Astrocyte (in vitro differentiated cells and primary cell): Measurements from ENCODE around the gene SNX13. TPM values are rescaled to one million over a fixed set of nuclear protein-coding genes. Genes with fewer than 3 reads are reported as not detected.

Experiments
- DNase-seq: peaks from one replicate; pipeline ENCODE4 v3.0.0-alpha.2; 2010; ENCODE audit warnings: low read depth
- FAIRE-seq: peaks from 2 replicates; lab custom pipeline; 2011; peaks lifted over from hg19 to GRCh38; lab: Jason Lieb, UNC
- H2AFZ ChIP-seq: 2 replicates; pipeline ENCODE4 v1.6.0; 2012; ENCODE audit warnings: low read depth, low read length, inconsistent platforms
- H3K27ac ChIP-seq: 2 replicates; pipeline ENCODE4 v1.5.1; 2011; ENCODE audit warnings: low read depth, low read length, inconsistent platforms
- H3K27me3 ChIP-seq: 2 replicates; pipeline ENCODE4 v1.6.0; 2011; ENCODE audit warnings: low read length, inconsistent platforms; ENCODE audit not compliant: insufficient read depth
- H3K36me3 ChIP-seq: 2 replicates; pipeline ENCODE4 v1.5.1; 2011; ENCODE audit warnings: low read length, inconsistent platforms; ENCODE audit not compliant: insufficient read depth
- H3K4me1 ChIP-seq: 2 replicates; pipeline ENCODE4 v1.5.1; 2011; ENCODE audit warnings: low read length, inconsistent platforms; ENCODE audit not compliant: insufficient read depth
- H3K4me2 ChIP-seq: 2 replicates; pipeline ENCODE4 v1.6.0; 2012; ENCODE audit warnings: low read length, inconsistent platforms
- H3K4me3 ChIP-seq: 2 replicates; pipeline ENCODE4 v1.5.1; 2011; ENCODE audit warnings: low read depth, mild to moderate bottlenecking, low read length, inconsistent platforms; ENCODE audit not compliant: insufficient read depth
- H3K79me2 ChIP-seq: 2 replicates; pipeline ENCODE4 v1.6.0; 2012; ENCODE audit warnings: mild to moderate bottlenecking, low read length, inconsistent platforms; ENCODE audit not compliant: insufficient read depth
- H3K9ac ChIP-seq: 2 replicates; pipeline ENCODE4 v1.6.0; 2012; ENCODE audit warnings: mild to moderate bottlenecking, low read length, inconsistent platforms
- H3K9me3 ChIP-seq: 2 replicates; pipeline ENCODE4 v1.5.1; 2012; ENCODE audit warnings: low read depth, mild to moderate bottlenecking, low read length, inconsistent platforms; ENCODE audit not compliant: insufficient read depth
- H4K20me1 ChIP-seq: 2 replicates; pipeline ENCODE4 v1.6.0; 2012; ENCODE audit warnings: low read length, inconsistent platforms; ENCODE audit not compliant: insufficient read depth
- H3K27ac Mint-ChIP-seq: one replicate; pipeline ENCODE4 v1.8.0; 2021; ENCODE audit warnings: mild to moderate bottlenecking, mixed read lengths; ENCODE audit not compliant: unreplicated experiment
- H3K27me3 Mint-ChIP-seq: one replicate; pipeline ENCODE4 v1.8.0; 2021; ENCODE audit warnings: low read depth, mixed read lengths; ENCODE audit not compliant: unreplicated experiment
- H3K36me3 Mint-ChIP-seq: one replicate; pipeline ENCODE4 v1.8.0; 2021; ENCODE audit warnings: low read depth, mixed read lengths; ENCODE audit not compliant: unreplicated experiment
- H3K4me1 Mint-ChIP-seq: one replicate; pipeline ENCODE4 v1.8.0; 2021; ENCODE audit warnings: low read depth, mixed read lengths; ENCODE audit not compliant: unreplicated experiment
- H3K4me3 Mint-ChIP-seq: one replicate; pipeline ENCODE4 v1.8.0; 2021; ENCODE audit warnings: mild to moderate bottlenecking, moderate library complexity, mixed read lengths; ENCODE audit not compliant: unreplicated experiment
- H3K9me3 Mint-ChIP-seq: one replicate; pipeline ENCODE4 v1.8.0; 2021; ENCODE audit warnings: mild to moderate bottlenecking, mixed read lengths; ENCODE audit not compliant: unreplicated experiment
- CTCF ChIP-seq: IDR thresholded peaks from 2 replicates; pipeline ENCODE4 v1.5.1; 2011; ENCODE audit warnings: low read depth, mild to moderate bottlenecking, inconsistent platforms, low read length, moderate library complexity; ENCODE audit not compliant: insufficient read depth
- EZH2 ChIP-seq: IDR thresholded peaks from 2 replicates; pipeline ENCODE4 v1.6.1; 2012; ENCODE audit warnings: mild to moderate bottlenecking, low read length, inconsistent platforms; ENCODE audit not compliant: insufficient read depth
- total RNA-seq: library from RNA; stranded (reverse); gene quantifications from 2 replicates; pipeline ENCODE4 v1.2.1, GENCODE V29; 2021

The SNX13 gene
- total RNA-seq, 1 donor from 2014 or later = 32.9 TPM

- no peaks in the 10 kb centered on the region for H3K79me2 ChIP-seq
- H3K4me2 ChIP-seq = peak overlapping the region; percentile 55
- peak overlapping the region; percentile 12 for H3K27ac ChIP-seq
- H3K4me3 Mint-ChIP-seq = no peak overlapping the region
- no peak overlapping the region for H2AFZ ChIP-seq
- no peaks in the 10 kb centered on the region for H3K27me3 Mint-ChIP-seq
- H3K9ac ChIP-seq = no peak overlapping the region
- H3K9me3 Mint-ChIP-seq = no peaks in the 10 kb centered on the region
- peaks cover 31% of the 10 kb centered on the region for H3K4me1 Mint-ChIP-seq
- FAIRE-seq (peak; percentile 91), DNase-seq (peak; percentile 97)
- H4K20me1 ChIP-seq = no peaks in the 10 kb centered on the region
- H3K27me3 ChIP-seq = no peaks in the 10 kb centered on the region
- no peak overlapping the region for H3K27ac Mint-ChIP-seq
- no peaks in the 10 kb centered on the region for H3K9me3 ChIP-seq
- H3K36me3 Mint-ChIP-seq = no peaks in the 10 kb centered on the region
- TF ChIP-seq EZH2 (no peak), CTCF (no peak)
- H3K4me1 ChIP-seq = peaks cover 21% of the 10 kb centered on the region
- no peak overlapping the region for H3K4me3 ChIP-seq
- H3K36me3 ChIP-seq = no peaks in the 10 kb centered on the region
These were observed 166.0 kb downstream of the SNX13 start for GRCh38 chr7:17774248-17774647.

DNA sequence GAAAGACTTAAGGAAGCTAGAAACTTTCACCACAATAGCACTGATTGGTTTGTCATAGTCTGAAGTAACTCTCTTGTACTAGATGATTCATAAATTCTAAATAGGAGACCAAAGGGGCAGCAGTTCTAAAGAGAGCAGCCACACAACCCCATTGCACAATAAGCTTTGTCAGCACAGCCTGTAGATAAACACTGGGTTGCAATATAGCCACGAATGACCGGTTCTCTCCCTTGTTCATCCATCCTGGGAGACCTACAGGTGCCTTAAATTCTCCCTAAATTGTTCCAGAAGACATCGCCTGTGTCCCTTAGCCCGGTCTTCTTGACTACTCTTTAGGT, 167.0 kb downstream of the SNX13 start:
- H3K4me3 ChIP-seq = no peak overlapping the region
- no peaks in the 10 kb centered on the region for H3K9me3 Mint-ChIP-seq

More for the DNA sequence above, 167.0 kb downstream of the SNX13 start:
- Histone ChIP-seq H3K79me2 (no peaks in the 10 kb centered on the region), H2AFZ (no peak overlapping the region), H3K9me3 (no peaks in the 10 kb centered on the region), H3K4me1 (peaks cover 21% of the 10 kb centered on the region), H3K27me3 (no peaks in the 10 kb centered on the region), H3K36me3 (no peaks in the 10 kb centered on the region), H3K9ac (no peak overlapping the region), H3K27ac (no peak overlapping the region), H3K4me2 (peak overlapping the region; percentile 32), H4K20me1 (no peaks in the 10 kb centered on the region)
- peak; percentile 92 for DNase-seq
- no peak for TF ChIP-seq CTCF
- TF ChIP-seq EZH2 = no peak
- FAIRE-seq = no peak
- Mint-ChIP-seq H3K4me3 (no peak overlapping the region), H3K27ac (peak overlapping the region; percentile 8), H3K4me1 (peaks cover 31% of the 10 kb centered on the region), H3K36me3 (no peaks in the 10 kb centered on the region), H3K27me3 (no peaks in the 10 kb centered on the region)
